IMR-90 (cell line): ENCODE results near the gene PCCA. TPM values are rescaled to one million over a fixed set of nuclear protein-coding genes. Genes with fewer than 3 reads are reported as not detected.

Experiments
- ATAC-seq: fragments of 200-7000 bp; cut with Tn5 transposase; 2 replicates; pipeline ENCODE4 v1.9.1; 2020; ENCODE audit warnings: low read depth, mild to moderate bottlenecking, moderate library complexity
- BruUV-seq: library from RNA; stranded (reverse); fragments of 400-500 nt; replicated peaks from 2 replicates; lab custom pipeline; 2021; lab: Mats Ljungman, UMichigan
- CTCF ChIA-PET: fragments of 300-600 bp; formaldehyde crosslinking; extraction: SDS; loops from one replicate; lab custom pipeline; 2021; ENCODE audit warnings: antibody characterized with exemption; lab: Yijun Ruan, JAX
- POLR2A ChIA-PET: fragments of 300-600 bp; sonication (Branson Sonifier 250); formaldehyde crosslinking; loops from one replicate; lab custom pipeline; 2022; ENCODE audit warnings: antibody characterized with exemption; ENCODE audit not compliant: unreplicated experiment; lab: Charles Lee
- DNase-seq: peaks from one replicate; pipeline ENCODE4 v3.0.0; 2013
- H2AFZ ChIP-seq: replicated peaks from 2 replicates; pipeline ENCODE3; 2013; ENCODE audit warnings: low read length, mild to moderate bottlenecking; ENCODE audit not compliant: poor library complexity
- H2AK5ac ChIP-seq: 2 replicates; pipeline ENCODE4 v1.6.1; 2013; ENCODE audit warnings: low read depth, low read length, inconsistent platforms
- H2AK9ac ChIP-seq: replicated peaks from 2 replicates; pipeline ENCODE3; 2013; ENCODE audit warnings: mild to moderate bottlenecking, low read depth, low read length, moderate library complexity; ENCODE audit not compliant: poor library complexity
- H2BK120ac ChIP-seq: 2 replicates; pipeline ENCODE4 v1.6.1; 2013; ENCODE audit warnings: low read depth, low read length, inconsistent platforms
- H2BK15ac ChIP-seq: 3 replicates; pipeline ENCODE4 v1.6.1; 2013; ENCODE audit warnings: low read depth, low read length, inconsistent platforms
- H2BK20ac ChIP-seq: 2 replicates; pipeline ENCODE4 v1.6.1; 2013; ENCODE audit warnings: low read depth, mild to moderate bottlenecking, inconsistent platforms, low read length, moderate library complexity
- H2BK5ac ChIP-seq: 2 replicates; pipeline ENCODE4 v1.6.1; 2013; ENCODE audit warnings: mild to moderate bottlenecking, low read depth, low read length, inconsistent platforms; ENCODE audit not compliant: poor library complexity, severe bottlenecking
- H3K14ac ChIP-seq: replicated peaks from 2 replicates; pipeline ENCODE4 v1.6.1; 2013; ENCODE audit warnings: low read depth, low read length, inconsistent platforms
- H3K18ac ChIP-seq: 2 replicates; pipeline ENCODE4 v1.6.1; 2013; ENCODE audit warnings: low read depth, low read length, control low read depth
- H3K23ac ChIP-seq: 2 replicates; pipeline ENCODE4 v1.6.1; 2013; ENCODE audit warnings: low read depth, low read length, inconsistent platforms
- H3K27ac ChIP-seq: 2 replicates; pipeline ENCODE4 v1.5.1; 2013; ENCODE audit warnings: mild to moderate bottlenecking, control low read depth, low read length; ENCODE audit not compliant: insufficient read depth
- H3K27me3 ChIP-seq: 2 replicates; pipeline ENCODE4 v1.6.1; 2013; ENCODE audit warnings: low read length; ENCODE audit not compliant: control insufficient read depth, insufficient read depth
- H3K36me3 ChIP-seq: 2 replicates; pipeline ENCODE4 v1.6.1; 2013; ENCODE audit warnings: low read length, mixed read lengths; ENCODE audit not compliant: control insufficient read depth, insufficient read depth
- H3K4ac ChIP-seq: 2 replicates; pipeline ENCODE4 v1.6.1; 2013; ENCODE audit warnings: low read depth, low read length, inconsistent platforms
- H3K4me1 ChIP-seq: 2 replicates; pipeline ENCODE4 v1.6.1; 2013; ENCODE audit warnings: low read length, mixed read lengths; ENCODE audit not compliant: control insufficient read depth, insufficient read depth
- H3K4me2 ChIP-seq: 2 replicates; pipeline ENCODE4 v1.6.1; 2013; ENCODE audit warnings: low read depth, mild to moderate bottlenecking, control low read depth, low read length, moderate library complexity
- H3K4me3 ChIP-seq: 2 replicates; pipeline ENCODE4 v1.5.1; 2013; ENCODE audit warnings: low read depth, mild to moderate bottlenecking, control low read depth, low read length, moderate library complexity; ENCODE audit not compliant: insufficient read depth
- H3K56ac ChIP-seq: 2 replicates; pipeline ENCODE4 v1.6.1; 2013; ENCODE audit warnings: low read length, inconsistent platforms; ENCODE audit not compliant: insufficient read depth; ENCODE audit errors: extremely low read depth
- H3K79me1 ChIP-seq, 2 experiments: 2 replicates each; pipeline ENCODE4 v1.6.1; 2013; ENCODE audit warnings: low read length in 2 of 2, inconsistent platforms in 1 of 2, low read depth in 1 of 2
- H3K9ac ChIP-seq: 2 replicates; pipeline ENCODE4 v1.6.1; 2013; ENCODE audit warnings: low read depth, low read length, control low read depth
- H3K9me1 ChIP-seq: 2 replicates; pipeline ENCODE4 v1.6.1; 2013; ENCODE audit warnings: low read length, inconsistent platforms; ENCODE audit not compliant: insufficient read depth
- H3K9me3 ChIP-seq: 2 replicates; pipeline ENCODE4 v1.6.1; 2013; ENCODE audit warnings: low read length; ENCODE audit not compliant: control insufficient read depth, insufficient read depth
- H4K20me1 ChIP-seq: 2 replicates; pipeline ENCODE4 v1.6.1; 2013; ENCODE audit warnings: low read length, inconsistent platforms; ENCODE audit not compliant: insufficient read depth
- H4K5ac ChIP-seq: 2 replicates; pipeline ENCODE4 v1.6.1; 2013; ENCODE audit warnings: mild to moderate bottlenecking, low read depth, low read length, control low read depth
- H4K8ac ChIP-seq, 2 experiments: 2 replicates each; pipeline ENCODE4 v1.6.1; 2013; ENCODE audit warnings: low read depth in 2 of 2, low read length in 2 of 2, control low read depth in 1 of 2, inconsistent platforms in 1 of 2
- H4K91ac ChIP-seq: 2 replicates; pipeline ENCODE4 v1.6.1; 2013; ENCODE audit warnings: low read depth, low read length, inconsistent platforms; ENCODE audit not compliant: insufficient read depth
- BHLHE40 ChIP-seq: fragments of 150-350 bp; IDR thresholded peaks from 2 replicates; pipeline ENCODE4 v1.6.1; 2016; ENCODE audit warnings: mild to moderate bottlenecking, low read depth, low read length
- CHD1 ChIP-seq: IDR thresholded peaks from 2 replicates; pipeline ENCODE4 v1.6.1; 2012; ENCODE audit warnings: low read depth, low read length, improper control_type of control experiment
- FOS ChIP-seq: fragments of 150-350 bp; IDR thresholded peaks from 2 replicates; pipeline ENCODE4 v1.6.1; 2016; ENCODE audit warnings: low read depth, low read length
- MAFK ChIP-seq: IDR thresholded peaks from 2 replicates; pipeline ENCODE4 v1.6.1; 2012; ENCODE audit warnings: low read depth, low read length, improper control_type of control experiment
- MAZ ChIP-seq: IDR thresholded peaks from 2 replicates; pipeline ENCODE4 v1.6.1; 2012; ENCODE audit warnings: low read depth, mild to moderate bottlenecking, low read length, improper control_type of control experiment, moderate library complexity, borderline replicate concordance
- MXI1 ChIP-seq: IDR thresholded peaks from 2 replicates; pipeline ENCODE4 v1.6.1; 2012; ENCODE audit warnings: low read depth, mild to moderate bottlenecking, low read length, moderate library complexity, borderline replicate concordance
- POLR2A ChIP-seq: IDR thresholded peaks from 2 replicates; pipeline ENCODE4 v1.6.1; 2012; ENCODE audit warnings: mild to moderate bottlenecking, low read depth, low read length
- RAD21 ChIP-seq: IDR thresholded peaks from 2 replicates; pipeline ENCODE4 v1.6.1; 2012; ENCODE audit warnings: low read length, improper control_type of control experiment
- RCOR1 ChIP-seq: IDR thresholded peaks from 2 replicates; pipeline ENCODE4 v1.6.1; 2012; ENCODE audit warnings: mild to moderate bottlenecking, low read length, improper control_type of control experiment; ENCODE audit not compliant: insufficient replicate concordance
- RFX5 ChIP-seq: IDR thresholded peaks from 2 replicates; pipeline ENCODE4 v1.8.0; 2012; ENCODE audit warnings: low read depth, mild to moderate bottlenecking, low read length, moderate library complexity
- SMC3 ChIP-seq: fragments of 150-350 bp; IDR thresholded peaks from 2 replicates; pipeline ENCODE4 v1.6.1; 2016; ENCODE audit warnings: low read depth, mild to moderate bottlenecking, antibody characterized with exemption, low read length, moderate library complexity
- WGBS, 2 experiments: methylation state at CpG; one replicate each; pipeline versions ENCODE4 v1.1.5 to v1.1.7; 2013; ENCODE audit warnings: missing lambda C conversion rate in 2 of 2; ENCODE audit not compliant: insufficient read length in 1 of 2; ENCODE audit errors: extremely low coverage in 2 of 2; 5-methylcytosine and 5-hydroxymethylcytosine counted together
- dilution Hi-C: fragments of 300-500 bp; cut with HindIII; formaldehyde crosslinking; loops from one replicate; pipeline ENCODE4 v1.14.3; 2018; ENCODE audit warnings: low sequenced_read_pairs; ENCODE audit not compliant: unreplicated experiment
- in situ Hi-C: fragments of 300-500 bp; cut with MboI; formaldehyde crosslinking; loops from 3 replicates; pipeline ENCODE4 v1.14.3; 2019; ENCODE audit warnings: low sequenced_read_pairs, inconsistent platforms, mixed read lengths
- intact Hi-C: fragments of 100-400 bp; cut with micrococcal nuclease; formaldehyde crosslinking; loops from 2 replicates; pipeline ENCODE4 v1.10.0; 2022
- polyA plus RNA-seq, 3 experiments: library from polyadenylated mRNA; depleted of rRNA; stranded (reverse); fragments of >200 nt; gene quantifications; 2 replicates each; pipeline ENCODE4 v1.2.3, GENCODE V29; 2012; ENCODE audit warnings: low replicate concordance in 1 of 3
- total RNA-seq: library from RNA; depleted of rRNA; stranded (reverse); fragments of >200 nt; gene quantifications from 2 replicates; pipeline ENCODE4 v1.2.3, GENCODE V29; 2012
- TF ChIP-seq, protein P1 (sequence below): fragments of 150-350 bp; IDR thresholded peaks from 2 replicates; pipeline ENCODE4 v1.6.1; 2017; ENCODE audit warnings: mild to moderate bottlenecking, antibody characterized with exemption, low read length, low read depth
- TF ChIP-seq, protein P2 (sequence below): fragments of 150-350 bp; IDR thresholded peaks from 2 replicates; pipeline ENCODE4 v1.6.1; 2016; ENCODE audit warnings: low read depth, mild to moderate bottlenecking, low read length, moderate library complexity, borderline replicate concordance
- TF ChIP-seq, protein P3 (sequence below): conservative IDR thresholded peaks from 2 replicates; pipeline ENCODE4 v1.5.1; 2012; ENCODE audit warnings: mild to moderate bottlenecking, low read depth, low read length, improper control_type of control experiment

Gene PCCA
- total and polyA plus RNA-seq, 2 of the 4 experiments (the other 2 are of a cell fraction) = 7.6 to 24.0 TPM

DNA sequence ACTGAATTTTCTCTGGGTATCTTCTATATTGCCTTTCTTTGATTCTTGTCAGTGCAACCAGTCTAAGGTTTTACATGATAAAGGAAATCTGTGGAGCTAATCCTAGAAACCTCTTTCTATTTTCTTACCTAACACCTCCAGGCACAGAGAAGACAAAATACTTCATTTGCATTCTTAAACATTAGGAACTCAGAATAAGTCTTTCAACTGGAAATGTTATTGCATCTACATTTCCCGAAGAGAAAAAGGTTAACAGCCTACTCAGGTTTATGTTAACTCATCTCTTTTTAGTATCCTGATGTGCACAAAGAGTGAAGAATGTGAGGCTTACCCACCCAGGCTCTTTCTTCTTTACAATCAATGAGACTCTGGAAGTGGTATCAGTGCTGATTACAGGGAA, 106.7 kb downstream of the PCCA start:
- Histone ChIP-seq H2BK5ac (no peak overlapping the region), H2BK120ac (no peak overlapping the region), H3K27me3 (no peaks in the 10 kb centered on the region), H3K4me1 (no peaks in the 10 kb centered on the region), H3K9ac (no peak overlapping the region), H3K4me3 (no peak overlapping the region), H2AFZ (no peak overlapping the region), H2BK15ac (no peak overlapping the region), H3K4me2 (no peak overlapping the region), H3K79me1 (peaks cover 8 to 21% of the 10 kb centered on the region in 2 experiments; a peak in 3 of 4 replicates), H4K91ac (no peak overlapping the region), H2AK9ac (no peak overlapping the region), H3K9me3 (no peaks in the 10 kb centered on the region), H4K5ac (no peak overlapping the region), H3K4ac (no peak overlapping the region), H3K9me1 (0 out of 2 replicates have a peak, but pooled peaks cover 6% of the 10 kb centered on the region), H3K36me3 (no peaks in the 10 kb centered on the region), H4K8ac (no peak overlapping the region), H2AK5ac (no peak overlapping the region), H3K14ac (no peak overlapping the region), H2BK20ac (no peak overlapping the region), H3K56ac (no peak overlapping the region), H3K27ac (no peak overlapping the region), H3K18ac (no peak overlapping the region), H3K23ac (no peak overlapping the region), H4K20me1 (no peaks in the 10 kb centered on the region)
- ATAC-seq (no peak), DNase-seq (no peak)
- BruUV-seq = no TSS peak
- no peak for TF ChIP-seq MAFK
- no peak for TF ChIP-seq MXI1
- TF ChIP-seq CHD1 = no peak
- TF ChIP-seq, protein P1, sequence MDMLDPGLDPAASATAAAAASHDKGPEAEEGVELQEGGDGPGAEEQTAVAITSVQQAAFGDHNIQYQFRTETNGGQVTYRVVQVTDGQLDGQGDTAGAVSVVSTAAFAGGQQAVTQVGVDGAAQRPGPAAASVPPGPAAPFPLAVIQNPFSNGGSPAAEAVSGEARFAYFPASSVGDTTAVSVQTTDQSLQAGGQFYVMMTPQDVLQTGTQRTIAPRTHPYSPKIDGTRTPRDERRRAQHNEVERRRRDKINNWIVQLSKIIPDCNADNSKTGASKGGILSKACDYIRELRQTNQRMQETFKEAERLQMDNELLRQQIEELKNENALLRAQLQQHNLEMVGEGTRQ = no peak
- TF ChIP-seq RCOR1 = no peak
- TF ChIP-seq, protein P2, sequence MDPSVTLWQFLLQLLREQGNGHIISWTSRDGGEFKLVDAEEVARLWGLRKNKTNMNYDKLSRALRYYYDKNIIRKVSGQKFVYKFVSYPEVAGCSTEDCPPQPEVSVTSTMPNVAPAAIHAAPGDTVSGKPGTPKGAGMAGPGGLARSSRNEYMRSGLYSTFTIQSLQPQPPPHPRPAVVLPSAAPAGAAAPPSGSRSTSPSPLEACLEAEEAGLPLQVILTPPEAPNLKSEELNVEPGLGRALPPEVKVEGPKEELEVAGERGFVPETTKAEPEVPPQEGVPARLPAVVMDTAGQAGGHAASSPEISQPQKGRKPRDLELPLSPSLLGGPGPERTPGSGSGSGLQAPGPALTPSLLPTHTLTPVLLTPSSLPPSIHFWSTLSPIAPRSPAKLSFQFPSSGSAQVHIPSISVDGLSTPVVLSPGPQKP = no peak
- TF ChIP-seq, protein P3, sequence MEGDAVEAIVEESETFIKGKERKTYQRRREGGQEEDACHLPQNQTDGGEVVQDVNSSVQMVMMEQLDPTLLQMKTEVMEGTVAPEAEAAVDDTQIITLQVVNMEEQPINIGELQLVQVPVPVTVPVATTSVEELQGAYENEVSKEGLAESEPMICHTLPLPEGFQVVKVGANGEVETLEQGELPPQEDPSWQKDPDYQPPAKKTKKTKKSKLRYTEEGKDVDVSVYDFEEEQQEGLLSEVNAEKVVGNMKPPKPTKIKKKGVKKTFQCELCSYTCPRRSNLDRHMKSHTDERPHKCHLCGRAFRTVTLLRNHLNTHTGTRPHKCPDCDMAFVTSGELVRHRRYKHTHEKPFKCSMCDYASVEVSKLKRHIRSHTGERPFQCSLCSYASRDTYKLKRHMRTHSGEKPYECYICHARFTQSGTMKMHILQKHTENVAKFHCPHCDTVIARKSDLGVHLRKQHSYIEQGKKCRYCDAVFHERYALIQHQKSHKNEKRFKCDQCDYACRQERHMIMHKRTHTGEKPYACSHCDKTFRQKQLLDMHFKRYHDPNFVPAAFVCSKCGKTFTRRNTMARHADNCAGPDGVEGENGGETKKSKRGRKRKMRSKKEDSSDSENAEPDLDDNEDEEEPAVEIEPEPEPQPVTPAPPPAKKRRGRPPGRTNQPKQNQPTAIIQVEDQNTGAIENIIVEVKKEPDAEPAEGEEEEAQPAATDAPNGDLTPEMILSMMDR = no peak
- TF ChIP-seq BHLHE40 = no peak
- no peak for TF ChIP-seq SMC3
- no peak for TF ChIP-seq RFX5
- no peak for TF ChIP-seq MAZ
- no peak for TF ChIP-seq RAD21
- no peak for TF ChIP-seq POLR2A
- TF ChIP-seq FOS = no peak
- intact Hi-C loops = no loop called here
- no CpG with 5 or more reads among the region's 1 CpG for WGBS, 2 experiments
- POLR2A ChIA-PET = no interaction called here
- dilution Hi-C loops = no loop called here
- CTCF ChIA-PET = interaction anchor here (0.6 to 0.7 kb wide), 2 partner anchors 13 to 39 kb away, joined by 3 read pairs; no protein-coding TSS in a partner anchor
- in situ Hi-C loops = no loop called here
